Liver (tissue), 9 donors: ENCODE measurements around the gene APBA2. TPM values are rescaled to one million over a fixed set of nuclear protein-coding genes. Genes with fewer than 3 reads are reported as not detected.

Experiments used
- DNase-seq: peaks from one replicate; pipeline ENCODE4 v3.0.0-alpha.2; 2017; ENCODE audit warnings: low spot score
- H3K27ac ChIP-seq, 2 donors: one replicate each; pipeline ENCODE4 v1.7.0; 2013; ENCODE audit warnings: inconsistent platforms in 2 of 2, low read length in 2 of 2, control low read depth in 1 of 2, low read depth in 1 of 2, mild to moderate bottlenecking in 1 of 2
- H3K27me3 ChIP-seq, 4 donors: one replicate each; pipeline versions ENCODE4 v1.6.1 to v1.7.0; 2013; ENCODE audit warnings: low read length in 3 of 4, inconsistent platforms in 1 of 4, mild to moderate bottlenecking in 1 of 4, moderate library complexity in 1 of 4; ENCODE audit not compliant: control insufficient read depth in 4 of 4, insufficient read depth in 4 of 4
- H3K36me3 ChIP-seq, 4 donors: one replicate each; pipeline versions ENCODE4 v1.6.1 to v1.7.0; 2013; ENCODE audit warnings: low read length in 3 of 4, mild to moderate bottlenecking in 3 of 4, low read depth in 1 of 4, moderate library complexity in 1 of 4; ENCODE audit not compliant: control insufficient read depth in 4 of 4, insufficient read depth in 3 of 4
- H3K4me1 ChIP-seq, 4 donors: one replicate each; pipeline versions ENCODE4 v1.6.1 to v1.7.0; 2013; ENCODE audit warnings: low read length in 3 of 4, mild to moderate bottlenecking in 3 of 4, moderate library complexity in 1 of 4; ENCODE audit not compliant: control insufficient read depth in 4 of 4, insufficient read depth in 4 of 4
- H3K4me3 ChIP-seq, 3 donors: one replicate each; pipeline versions ENCODE4 v1.6.1 to v1.7.0; 2013; ENCODE audit warnings: low read length in 3 of 3, control low read depth in 1 of 3, low read depth in 1 of 3, mild to moderate bottlenecking in 1 of 3
- H3K9ac ChIP-seq, 2 donors: one replicate each; pipeline ENCODE4 v1.7.0; 2013; ENCODE audit warnings: low read length in 2 of 2, mild to moderate bottlenecking in 2 of 2, moderate library complexity in 2 of 2, control low read depth in 1 of 2, low read depth in 1 of 2
- H3K9me3 ChIP-seq, 4 donors: one replicate each; pipeline versions ENCODE4 v1.6.1 to v1.7.0; 2013; ENCODE audit warnings: low read length in 3 of 4; ENCODE audit not compliant: control insufficient read depth in 4 of 4
- CTCF ChIP-seq: fragments of 150-350 bp; IDR thresholded peaks from 2 replicates; pipeline ENCODE4 v1.5.1; 2017; ENCODE audit warnings: improper control_type of control experiment, low read depth, low read length; ENCODE audit not compliant: missing input control
- EGR1 ChIP-seq, 2 donors: IDR thresholded peaks; 2 replicates each; pipeline ENCODE4 v1.6.1; 2016 to 2018; ENCODE audit warnings: antibody characterized with exemption in 2 of 2, low read depth in 2 of 2
- FOXA1 ChIP-seq: IDR thresholded peaks from 2 replicates; pipeline ENCODE4 v1.6.1; 2016; ENCODE audit warnings: antibody characterized with exemption
- GABPA ChIP-seq, 2 donors: IDR thresholded peaks in 1 of 2; conservative IDR thresholded peaks in 1 of 2; 2 replicates each; pipeline ENCODE4 v1.6.1; 2016; ENCODE audit warnings: antibody characterized with exemption in 2 of 2, mild to moderate bottlenecking in 1 of 2, moderate library complexity in 1 of 2
- HNF4A ChIP-seq, 2 donors: conservative IDR thresholded peaks; 2 replicates each; pipeline ENCODE4 v1.6.1; 2016; ENCODE audit warnings: antibody characterized with exemption in 2 of 2, mild to moderate bottlenecking in 2 of 2
- JUND ChIP-seq, 2 donors: IDR thresholded peaks; 2 replicates each; pipeline ENCODE4 v1.6.1; 2016; ENCODE audit warnings: antibody characterized with exemption in 2 of 2
- MAX ChIP-seq: IDR thresholded peaks from 2 replicates; pipeline ENCODE4 v1.6.1; 2016; ENCODE audit warnings: antibody characterized with exemption
- NR2F2 ChIP-seq: IDR thresholded peaks from 2 replicates; pipeline ENCODE4 v1.6.1; 2016; ENCODE audit warnings: antibody characterized with exemption
- RAD21 ChIP-seq, 2 donors: IDR thresholded peaks; 2 replicates each; pipeline ENCODE4 v1.6.1; 2016; ENCODE audit warnings: antibody characterized with exemption in 2 of 2, mild to moderate bottlenecking in 2 of 2
- REST ChIP-seq: IDR thresholded peaks from 2 replicates; pipeline ENCODE4 v1.6.1; 2016; ENCODE audit warnings: antibody characterized with exemption, mild to moderate bottlenecking
- RXRA ChIP-seq, 2 donors: IDR thresholded peaks; 2 replicates each; pipeline ENCODE4 v1.6.1; 2017 to 2018; ENCODE audit warnings: antibody characterized with exemption in 2 of 2, mild to moderate bottlenecking in 1 of 2
- SP1 ChIP-seq: IDR thresholded peaks from 2 replicates; pipeline ENCODE4 v1.6.1; 2018; ENCODE audit warnings: antibody characterized with exemption, mild to moderate bottlenecking
- TAF1 ChIP-seq: conservative IDR thresholded peaks from 2 replicates; pipeline ENCODE4 v1.6.1; 2016; ENCODE audit warnings: antibody characterized with exemption, mild to moderate bottlenecking
- YY1 ChIP-seq: IDR thresholded peaks from 2 replicates; pipeline ENCODE4 v1.6.1; 2016; ENCODE audit warnings: antibody characterized with exemption, mild to moderate bottlenecking
- ZBTB33 ChIP-seq: IDR thresholded peaks from 2 replicates; pipeline ENCODE4 v1.6.1; 2016; ENCODE audit warnings: antibody characterized with exemption
- WGBS: extraction: QIAGEN DNeasy Blood & Tissue Kit; methylation state at CpG from one replicate; pipeline ENCODE4 v1.1.7; 2013; 5-methylcytosine and 5-hydroxymethylcytosine counted together
- polyA plus RNA-seq, 2 donors: library from polyadenylated mRNA; stranded (reverse) in 1 of 2; unstranded in 1 of 2; fragments of 200-250 nt in 1 of 2; fragments of >200 nt in 1 of 2; fragmentation: Nextera tagmentation in 1 of 2; extraction: Ambion mirVana in 1 of 2; gene quantifications; one replicate each; pipeline versions ENCODE4 v1.2.1 to v1.2.3, GENCODE V29; 2013 to 2015
- total RNA-seq, 2 donors: library from RNA; depleted of rRNA; stranded (reverse); fragments of >200 nt; gene quantifications; one replicate each; pipeline ENCODE4 v1.2.3, GENCODE V29; 2014
- donor health status: healthy.
- donor health status: healthy.
- donor health status: healthy.
- donor health status: healthy.
- donor health status: healthy.

APBA2 gene
- total and polyA plus RNA-seq, 4 donors = 0.38 to 2.9 (median 1.7) TPM

GRCh38 chr15:29097971-29098370, 212.2 kb downstream of the APBA2 start:
- TF ChIP-seq TAF1 (no peak), MAX (no peak), RAD21 (IDR thresholded peaks at IDR 0.05) (no peak), SP1 (no peak), YY1 (no peak), EGR1 (IDR thresholded peaks at IDR 0.05; ENCODE audit: low read depth in 2 of 2) (no peak), RXRA (IDR thresholded peaks at IDR 0.05) (no peak), NR2F2 (no peak)
- no peak overlapping the region for H3K9ac ChIP-seq
- H3K27me3 ChIP-seq = no peaks in the 10 kb centered on the region
- no peak overlapping the region for H3K4me3 ChIP-seq
- no peak for DNase-seq
- H3K9me3 ChIP-seq = no peaks in the 10 kb centered on the region
- H3K27ac ChIP-seq = no peak overlapping the region
- no peaks in the 10 kb centered on the region for H3K36me3 ChIP-seq
- H3K4me1 ChIP-seq = no peaks in the 10 kb centered on the region
- 84% methylated on average over 9 of the region's 9 CpGs for WGBS

- 91% methylated on average over 13 of the region's 13 CpGs for WGBS
- Histone ChIP-seq H3K9ac (no peak overlapping the region), H3K4me1 (no peaks in the 10 kb centered on the region)
Measured at GRCh38 chr15:29098652-29099051, 212.9 kb downstream of the APBA2 start.

More at GRCh38 chr15:29098652-29099051, 212.9 kb downstream of the APBA2 start:
- Histone ChIP-seq H3K27ac (no peak overlapping the region), H3K4me3 (no peak overlapping the region), H3K9me3 (no peaks in the 10 kb centered on the region), H3K27me3 (no peaks in the 10 kb centered on the region), H3K36me3 (no peaks in the 10 kb centered on the region)
- TF ChIP-seq GABPA (IDR thresholded peaks at IDR 0.05 in 1 of 2, conservative IDR thresholded peaks at IDR 0.05 in 1 of 2) = no peak
- no peak for TF ChIP-seq NR2F2
- no peak for TF ChIP-seq SP1
- no peak for TF ChIP-seq EGR1 (IDR thresholded peaks at IDR 0.05; ENCODE audit: low read depth in 2 of 2)
- no peak for TF ChIP-seq FOXA1
- no peak for TF ChIP-seq HNF4A (conservative IDR thresholded peaks at IDR 0.05)
- no peak for TF ChIP-seq RAD21 (IDR thresholded peaks at IDR 0.05)
- no peak for TF ChIP-seq CTCF
- no peak for TF ChIP-seq REST
- TF ChIP-seq ZBTB33 = no peak
- no peak for TF ChIP-seq MAX
- TF ChIP-seq JUND (IDR thresholded peaks at IDR 0.05) = no peak
- no peak for TF ChIP-seq RXRA (IDR thresholded peaks at IDR 0.05)
- TF ChIP-seq TAF1 = no peak
- no peak for DNase-seq
